SK-N-SH (cell line): ENCODE results near the gene THBS2. TPM values are rescaled to one million over a fixed set of nuclear protein-coding genes. Genes with fewer than 3 reads are reported as not detected.

Experiments used
- CTCF ChIA-PET: fragments of 300-600, 350-600 bp; formaldehyde crosslinking; extraction: SDS; loops from one replicate; lab custom pipeline; 2021; lab: Yijun Ruan, JAX
- POLR2A ChIA-PET: fragments of 350-600 bp; sonication (Branson Sonifier 250); formaldehyde crosslinking; extraction: SDS; loops from one replicate; lab custom pipeline; 2020; ENCODE audit warnings: antibody characterized with exemption, inconsistent platforms; lab: Yijun Ruan, JAX
- DNase-seq: peaks from one replicate; pipeline ENCODE4 v3.0.0; 2012
- H2AFZ ChIP-seq: fragments of 200-600 bp; sonication (generic); 2 replicates; pipeline ENCODE4 v1.8.1; 2016; ENCODE audit warnings: antibody characterized with exemption, mild to moderate bottlenecking, low read depth
- H3F3A ChIP-seq: fragments of 200-600 bp; sonication (generic); replicated peaks from 2 replicates; pipeline ENCODE3; 2016; ENCODE audit warnings: antibody characterized with exemption, mild to moderate bottlenecking; ENCODE audit not compliant: insufficient read depth
- H3K27ac ChIP-seq, 2 experiments: fragments of 200-500 bp in 1 of 2; fragments of 200-600 bp in 1 of 2; sonication (Bioruptor generic) in 1 of 2; sonication (generic), shearing (Covaris generic) in 1 of 2; 2 replicates each; pipeline versions ENCODE4 v1.5.1 to v1.6.1; 2014 to 2016; ENCODE audit warnings: low read depth in 2 of 2, inconsistent platforms in 1 of 2, low read length in 1 of 2, mild to moderate bottlenecking in 1 of 2, mixed read lengths in 1 of 2
- H3K27me3 ChIP-seq: fragments of 200-600 bp; sonication (generic), shearing (Covaris generic); 2 replicates; pipeline ENCODE4 v1.6.1; 2016; ENCODE audit warnings: mixed run types; ENCODE audit not compliant: insufficient read depth
- H3K36me3 ChIP-seq, 2 experiments: fragments of 200-500 bp in 1 of 2; fragments of 200-600 bp in 1 of 2; sonication (Bioruptor generic) in 1 of 2; sonication (generic) in 1 of 2; replicated peaks in 1 of 2; 2 replicates each; pipeline versions ENCODE3 to v1.5.1; 2014 to 2016; ENCODE audit warnings: low read length in 1 of 2, mild to moderate bottlenecking in 1 of 2; ENCODE audit not compliant: insufficient read depth in 2 of 2, control insufficient read depth in 1 of 2
- H3K4me1 ChIP-seq, 2 experiments: fragments of 200-500 bp in 1 of 2; fragments of 200-600 bp in 1 of 2; sonication (Bioruptor generic) in 1 of 2; sonication (generic), shearing (Covaris generic) in 1 of 2; 2 replicates each; pipeline versions ENCODE4 v1.5.1 to v1.6.1; 2014 to 2016; ENCODE audit warnings: low read depth in 1 of 2, low read length in 1 of 2, mixed run types in 1 of 2; ENCODE audit not compliant: insufficient read depth in 2 of 2, control insufficient read depth in 1 of 2
- H3K4me2 ChIP-seq: fragments of 200-600 bp; sonication (generic), shearing (Covaris generic); 2 replicates; pipeline ENCODE4 v1.6.1; 2017; ENCODE audit warnings: mixed run types
- H3K4me3 ChIP-seq, 2 experiments: fragments of 200-500 bp in 1 of 2; fragments of 200-600 bp in 1 of 2; sonication (Bioruptor generic) in 1 of 2; sonication (generic), shearing (Covaris generic) in 1 of 2; 2 replicates each; pipeline versions ENCODE4 v1.5.1 to v1.8.1; 2014 to 2016; ENCODE audit warnings: low read depth in 2 of 2, inconsistent platforms in 1 of 2, low read length in 1 of 2, mild to moderate bottlenecking in 1 of 2, mixed read lengths in 1 of 2, moderate library complexity in 1 of 2
- H3K79me2 ChIP-seq: fragments of 200-600 bp; sonication (generic); 2 replicates; pipeline ENCODE4 v1.8.1; 2017; ENCODE audit warnings: mild to moderate bottlenecking; ENCODE audit not compliant: insufficient read depth
- H3K9ac ChIP-seq: fragments of 200-600 bp; sonication (generic); 2 replicates; pipeline ENCODE4 v1.6.1; 2017; ENCODE audit warnings: mixed run types
- H3K9me2 ChIP-seq: fragments of 200-600 bp; sonication (generic); 2 replicates; pipeline ENCODE4 v1.6.1; 2017; ENCODE audit warnings: mixed run types
- H3K9me3 ChIP-seq: fragments of 200-600 bp; sonication (generic); 2 replicates; pipeline ENCODE4 v1.6.1; 2017; ENCODE audit warnings: mixed run types, mild to moderate bottlenecking, moderate library complexity
- H4K20me1 ChIP-seq: fragments of 200-600 bp; sonication (generic); 2 replicates; pipeline ENCODE4 v1.6.1; 2017; ENCODE audit warnings: mild to moderate bottlenecking, mixed run types; ENCODE audit not compliant: insufficient read depth
- CHD2 ChIP-seq: fragments of 150-350 bp; IDR thresholded peaks from 2 replicates; pipeline ENCODE4 v1.6.1; 2018; ENCODE audit warnings: low read length; ENCODE audit not compliant: partially characterized antibody
- CTCF ChIP-seq: fragments of 200-600 bp; sonication (generic); IDR thresholded peaks from 2 replicates; pipeline ENCODE4 v1.6.1; 2017; ENCODE audit warnings: antibody characterized with exemption, mild to moderate bottlenecking, moderate library complexity
- EP300 ChIP-seq, 2 experiments: IDR thresholded peaks; 2 replicates each; pipeline versions ENCODE4 v1.4.0 to v1.6.1; 2012; ENCODE audit warnings: borderline replicate concordance in 1 of 2, low read depth in 1 of 2, low read length in 1 of 2
- EZH2phosphoT487 ChIP-seq: fragments of 200-600 bp; sonication (generic); IDR thresholded peaks from 2 replicates; pipeline ENCODE4 v1.6.1; 2017; ENCODE audit warnings: low read depth, mixed run types, mild to moderate bottlenecking, antibody characterized with exemption, moderate library complexity, borderline replicate concordance
- FOSL2 ChIP-seq: IDR thresholded peaks from 2 replicates; pipeline ENCODE4 v1.4.0; 2012; ENCODE audit warnings: low read depth, mild to moderate bottlenecking, moderate library complexity, borderline replicate concordance
- FOXM1 ChIP-seq: IDR thresholded peaks from 2 replicates; pipeline ENCODE4 v1.4.0; 2012; ENCODE audit warnings: low read depth, mild to moderate bottlenecking
- IRF3 ChIP-seq: fragments of 150-350 bp; IDR thresholded peaks from 2 replicates; pipeline ENCODE4 v1.6.1; 2016; ENCODE audit warnings: mild to moderate bottlenecking, low read depth, low read length
- PBX3 ChIP-seq: IDR thresholded peaks from 2 replicates; pipeline ENCODE4; 2012
- POLR2AphosphoS5 ChIP-seq: IDR thresholded peaks from 2 replicates; pipeline ENCODE4 v1.6.1; 2012; ENCODE audit warnings: low read depth, low read length
- RAD21 ChIP-seq: IDR thresholded peaks from 2 replicates; pipeline ENCODE4 v1.6.1; 2012; ENCODE audit warnings: mild to moderate bottlenecking, low read length
- RCOR1 ChIP-seq: fragments of 150-350 bp; IDR thresholded peaks from 2 replicates; pipeline ENCODE4 v1.6.1; 2017; ENCODE audit warnings: antibody characterized with exemption, low read length
- RFX5 ChIP-seq: IDR thresholded peaks from 2 replicates; pipeline ENCODE4 v1.6.1; 2012; ENCODE audit warnings: mild to moderate bottlenecking, improper control_type of control experiment, low read length
- RXRA ChIP-seq: IDR thresholded peaks from 2 replicates; pipeline ENCODE4 v1.4.0; 2012; ENCODE audit warnings: low read depth, mild to moderate bottlenecking, borderline replicate concordance
- SIN3A ChIP-seq: IDR thresholded peaks from 2 replicates; pipeline ENCODE4 v1.6.1; 2012; ENCODE audit warnings: low read depth, mild to moderate bottlenecking, low read length, moderate library complexity, borderline replicate concordance
- SMC3 ChIP-seq: IDR thresholded peaks from 2 replicates; pipeline ENCODE4 v1.6.1; 2012; ENCODE audit warnings: low read depth, low read length, improper control_type of control experiment
- TAF1 ChIP-seq: IDR thresholded peaks from 2 replicates; pipeline ENCODE4 v1.6.1; 2012; ENCODE audit warnings: low read depth, mild to moderate bottlenecking, low read length, moderate library complexity, borderline replicate concordance
- USF1 ChIP-seq: IDR thresholded peaks from 2 replicates; pipeline ENCODE4 v1.4.0; 2012; ENCODE audit warnings: low read depth, borderline replicate concordance
- USF2 ChIP-seq: fragments of 150-350 bp; IDR thresholded peaks from 2 replicates; pipeline ENCODE4 v1.6.1; 2017; ENCODE audit warnings: antibody characterized with exemption, low read length, low read depth, borderline replicate concordance
- ZBTB33 ChIP-seq: IDR thresholded peaks from 2 replicates; pipeline ENCODE4 v1.4.0; 2012; ENCODE audit warnings: low read depth, borderline replicate concordance
- WGBS: methylation state at CpG from one replicate; pipeline ENCODE4 v1.1.6; 2017; ENCODE audit warnings: low lambda C conversion rate; 5-methylcytosine and 5-hydroxymethylcytosine counted together
- polyA plus RNA-seq, 3 experiments: library from polyadenylated mRNA; depleted of rRNA; stranded (reverse); fragments of >200 nt; gene quantifications; 2 replicates each; pipeline ENCODE4 v1.2.3, GENCODE V29; 2012

The THBS2 gene
- polyA plus RNA-seq, 1 of the 3 experiments (the other 2 are of a cell fraction): 166 TPM

- CTCF ChIA-PET: no interaction called here
Measured at GRCh38 chr6:169210611-169211010, 43.0 kb downstream of the THBS2 start.

More at GRCh38 chr6:169210611-169211010, 43.0 kb downstream of the THBS2 start:
- WGBS: 89% methylated on average over 3 of the region's 3 CpGs
- Histone ChIP-seq H3F3A (peaks cover 8% of the 10 kb centered on the region), H3K4me3 (no peak overlapping the region), H3K27ac (no peak overlapping the region), H4K20me1 (no peaks in the 10 kb centered on the region), H3K27me3 (no peaks in the 10 kb centered on the region), H3K9ac (no peak overlapping the region), H2AFZ (no peak overlapping the region), H3K9me2 (no peaks in the 10 kb centered on the region), H3K9me3 (peaks cover 13% of the 10 kb centered on the region), H3K36me3 (no peaks in the 10 kb centered on the region), H3K79me2 (no peaks in the 10 kb centered on the region), H3K4me2 (no peak overlapping the region), H3K4me1 (peaks cover 0 to 11% of the 10 kb centered on the region in 2 experiments; a peak in 3 of 4 replicates)
- no peak for TF ChIP-seq PBX3
- no peak for TF ChIP-seq CTCF
- TF ChIP-seq SMC3: no peak
- TF ChIP-seq FOSL2: no peak
- no peak for TF ChIP-seq SIN3A
- TF ChIP-seq RAD21: no peak
- TF ChIP-seq EZH2phosphoT487: no peak
- TF ChIP-seq TAF1: no peak
- no peak for TF ChIP-seq FOXM1
- no peak for TF ChIP-seq ZBTB33
- TF ChIP-seq POLR2AphosphoS5: no peak
- TF ChIP-seq IRF3: no peak
- TF ChIP-seq EP300 (IDR thresholded peaks at IDR 0.05; ENCODE audit: borderline replicate concordance in 1 of 2, low read depth in 1 of 2, low read length in 1 of 2): no peak
- TF ChIP-seq USF2: no peak
- no peak for TF ChIP-seq USF1
- no peak for TF ChIP-seq RXRA
- no peak for TF ChIP-seq RFX5
- TF ChIP-seq CHD2: no peak
- TF ChIP-seq RCOR1: no peak
- POLR2A ChIA-PET: no interaction called here
- DNase-seq: no peak
